Measurements from ENCODE around the gene PPP1CA. TPM values are rescaled to one million over a fixed set of nuclear protein-coding genes. Genes with fewer than 3 reads are reported as not detected.
A peak's percentile ranks its signal among the peaks of the same experiment; 100 is the strongest.

PPP1CA gene
- total and polyA plus RNA-seq, 7 donors, result 72.6 to 191 (median 108) TPM

GRCh38 chr11:67431346-67432249 is 29.9 kb upstream of the PPP1CA start:
- intact Hi-C loops (cut with DNase I), result no loop called here
- Histone ChIP-seq H3K27ac (no peak overlapping the region), H3K9me3 (no peaks in the 10 kb centered on the region), H3K4me3 (no peak overlapping the region), H3K4me1 (peaks cover 25% of the 10 kb centered on the region), H3K27me3 (ENCODE audit: insufficient read depth in 3 of 3, low read length in 2 of 3) (no peaks in the 10 kb centered on the region), H3K36me3 (ENCODE audit: insufficient read depth in 1 of 2, low read depth in 1 of 2) (peaks cover 6 to 68% of the 10 kb centered on the region in 2 donors)
- no peak for TF ChIP-seq CTCF (IDR thresholded peaks at IDR 0.05)
- ATAC-seq (no peak), DNase-seq (no peak)
- 88 to 92% (median 90%) methylated on average over 23 to 24 of the region's 24 CpGs for WGBS, 3 donors

- ATAC-seq (no peak), DNase-seq (no peak)
- TF ChIP-seq CTCF (IDR thresholded peaks at IDR 0.05), result no peak
- no peaks in the 10 kb centered on the region for H3K27me3 ChIP-seq (ENCODE audit: insufficient read depth in 3 of 3, low read length in 2 of 3)
- WGBS, 3 donors, result 62 to 75% (median 64%) methylated on average over 11 of the region's 11 CpGs
- peak overlapping the region; percentile 96 for H3K4me3 ChIP-seq
- H3K9me3 ChIP-seq, result no peaks in the 10 kb centered on the region
- peaks cover 6 to 53% of the 10 kb centered on the region in 2 donors for H3K36me3 ChIP-seq (ENCODE audit: insufficient read depth in 1 of 2, low read depth in 1 of 2)
- intact Hi-C loops (cut with DNase I), result loop anchor here (5.0 kb wide), 1 partner anchor 38 kb away; the partner anchor contains the start of gene TMEM134 (in 2 of the 2)
- peaks cover 25% of the 10 kb centered on the region for H3K4me1 ChIP-seq
- H3K27ac ChIP-seq, result peak overlapping the region; percentile 92
Measured at GRCh38 chr11:67429722-67430121, 28.1 kb upstream of the PPP1CA start.

- WGBS, 3 donors, result 46 to 49% (median 48%) methylated on average over 12 of the region's 12 CpGs
Measured at GRCh38 chr11:67429038-67429668, 27.5 kb upstream of the PPP1CA start.

More at GRCh38 chr11:67429038-67429668, 27.5 kb upstream of the PPP1CA start:
- no peak for DNase-seq
- H3K36me3 ChIP-seq (ENCODE audit: insufficient read depth in 1 of 2, low read depth in 1 of 2), result peaks cover 1 to 47% of the 10 kb centered on the region in 2 donors
- H3K4me3 ChIP-seq, result peak overlapping the region; percentile 96
- ATAC-seq, result no peak
- H3K4me1 ChIP-seq, result peaks cover 25% of the 10 kb centered on the region
- no peaks in the 10 kb centered on the region for H3K9me3 ChIP-seq
- no peaks in the 10 kb centered on the region for H3K27me3 ChIP-seq (ENCODE audit: insufficient read depth in 3 of 3, low read length in 2 of 3)
- no peak for TF ChIP-seq CTCF (IDR thresholded peaks at IDR 0.05)
- intact Hi-C loops (cut with DNase I), result loop anchor here (5.0 kb wide), 1 partner anchor 38 kb away; the partner anchor contains the start of gene TMEM134 (in 2 of the 2)
- H3K27ac ChIP-seq, result peak overlapping the region; percentile 92
